HepG2 (cell line): ENCODE results near the gene C11orf86. TPM values are rescaled to one million over a fixed set of nuclear protein-coding genes. Genes with fewer than 3 reads are reported as not detected.

Experiments
- ATAD3A ChIP-seq: sonication (generic); formaldehyde crosslinking; IDR thresholded peaks from 2 replicates; pipeline ENCODE4 v1.4.0; 2020; ENCODE audit warnings: missing genetic modification reagents
- CAMTA2 ChIP-seq: sonication (generic); formaldehyde crosslinking; IDR thresholded peaks from 2 replicates; pipeline ENCODE4 v1.4.0; 2020; ENCODE audit warnings: mild to moderate bottlenecking, missing genetic modification reagents, borderline replicate concordance
- CREBL2 ChIP-seq: sonication (generic); formaldehyde crosslinking; IDR thresholded peaks from 2 replicates; pipeline ENCODE4 v1.8.1; 2023; ENCODE audit warnings: missing genetic modification reagents, mild to moderate bottlenecking, borderline replicate concordance
- E2F2 ChIP-seq: sonication (generic); formaldehyde crosslinking; IDR thresholded peaks from 2 replicates; pipeline ENCODE4 v1.4.0; 2020; ENCODE audit warnings: missing genetic modification reagents, borderline replicate concordance
- ERF ChIP-seq: IDR thresholded peaks from 2 replicates; pipeline ENCODE4 v1.6.1; 2018; ENCODE audit warnings: missing biosample characterization, missing genetic modification reagents
- GATAD1 ChIP-seq: IDR thresholded peaks from 2 replicates; pipeline ENCODE4 v1.6.1; 2016; ENCODE audit warnings: missing genetic modification reagents, missing compliant biosample characterization
- HES4 ChIP-seq: sonication (generic); formaldehyde crosslinking; IDR thresholded peaks from 2 replicates; pipeline ENCODE4 v1.9.0; 2021; ENCODE audit warnings: mild to moderate bottlenecking, missing genetic modification reagents, borderline replicate concordance
- MZF1 ChIP-seq: sonication (generic); formaldehyde crosslinking; IDR thresholded peaks from 2 replicates; pipeline ENCODE4 v1.8.1; 2023; ENCODE audit warnings: mild to moderate bottlenecking, missing genetic modification reagents, borderline replicate concordance
- NCOA2 ChIP-seq: sonication (generic); formaldehyde crosslinking; IDR thresholded peaks from 2 replicates; pipeline ENCODE4 v1.8.0; 2022; ENCODE audit warnings: inconsistent platforms
- NFYB ChIP-seq: sonication (generic); formaldehyde crosslinking; IDR thresholded peaks from 2 replicates; pipeline ENCODE4 v1.4.0; 2020; ENCODE audit warnings: missing genetic modification reagents
- NR0B2 ChIP-seq: sonication (generic); formaldehyde crosslinking; IDR thresholded peaks from 2 replicates; pipeline ENCODE4 v1.4.0; 2020; ENCODE audit warnings: mild to moderate bottlenecking, missing genetic modification reagents
- POLR2AphosphoS2 ChIP-seq: IDR thresholded peaks from 2 replicates; pipeline ENCODE4 v1.6.1; 2011; ENCODE audit warnings: low read depth, low read length, improper control_type of control experiment
- SALL1 ChIP-seq: sonication (generic); formaldehyde crosslinking; IDR thresholded peaks from 2 replicates; pipeline ENCODE4 v1.8.0; 2022; ENCODE audit warnings: mild to moderate bottlenecking, missing genetic modification reagents
- ZBTB20 ChIP-seq: sonication (generic); formaldehyde crosslinking; IDR thresholded peaks from 2 replicates; pipeline ENCODE4 v1.8.1; 2023; ENCODE audit warnings: missing genetic modification reagents, low read depth, mild to moderate bottlenecking, borderline replicate concordance
- ZNF224 ChIP-seq: sonication (generic); formaldehyde crosslinking; IDR thresholded peaks from 2 replicates; pipeline ENCODE4 v1.5.0; 2020; ENCODE audit warnings: mild to moderate bottlenecking, missing genetic modification reagents
- polyA plus RNA-seq, 8 experiments: library from polyadenylated mRNA; depleted of rRNA in 3 of 8; stranded (reverse) in 7 of 8; unstranded in 1 of 8; fragments of >200 nt; fragmentation: Illumina TruSeq in 4 of 8; extraction: Trizol in 4 of 8; gene quantifications; 2 replicates each; pipeline versions ENCODE4 v1.2.1 to v1.2.3, GENCODE V29; 2011 to 2016; ENCODE audit warnings: low read depth in 4 of 8, missing spikeins in 1 of 8, mixed read lengths in 1 of 8; ENCODE audit not compliant: insufficient read depth in 1 of 8
- total RNA-seq, 5 experiments: library from RNA; depleted of rRNA; stranded (reverse); fragments of >200 nt; fragmentation: Illumina TruSeq; extraction: Trizol; gene quantifications; 2 replicates each; pipeline ENCODE4 v1.2.3, GENCODE V29; 2016; ENCODE audit warnings: low read depth in 1 of 5
- TF ChIP-seq, protein P1 (sequence below): sonication (generic); formaldehyde crosslinking; IDR thresholded peaks from 2 replicates; pipeline ENCODE4 v1.4.0; 2020; ENCODE audit warnings: missing genetic modification reagents, borderline replicate concordance
- TF ChIP-seq, protein P2 (sequence below): sonication (generic); formaldehyde crosslinking; IDR thresholded peaks from 2 replicates; pipeline ENCODE4 v1.4.0; 2020; ENCODE audit warnings: missing genetic modification reagents, borderline replicate concordance
- TF ChIP-seq, protein P3 (sequence below): sonication (generic); formaldehyde crosslinking; IDR thresholded peaks from 2 replicates; pipeline ENCODE4 v1.4.0; 2020; ENCODE audit warnings: mild to moderate bottlenecking, missing genetic modification reagents, borderline replicate concordance

The C11orf86 gene
- total and polyA plus RNA-seq, 2 of the 13 experiments (the other 11 are each of a cell fraction or from before 2014, with no cell fraction given), result 0.11 to 0.18 TPM

GRCh38 chr11:66970807-66971442 lies 4.2 kb upstream of the C11orf86 start (continued):
- peak; percentile 77; the same call in 1 of the 2 replicates for TF ChIP-seq ZBTB20
- TF ChIP-seq ZNF224 (CRISPR knock-in tag), result no peak
- no peak for TF ChIP-seq HES4 (CRISPR knock-in tag)
- TF ChIP-seq CAMTA2 (CRISPR knock-in tag), result no peak
- peak; percentile 63; the same call in 1 of the 2 replicates for TF ChIP-seq GATAD1 (CRISPR knock-in tag)
- peak; percentile 83; the same call in 1 of the 2 replicates for TF ChIP-seq MZF1 (CRISPR knock-in tag)
- TF ChIP-seq, protein P1, sequence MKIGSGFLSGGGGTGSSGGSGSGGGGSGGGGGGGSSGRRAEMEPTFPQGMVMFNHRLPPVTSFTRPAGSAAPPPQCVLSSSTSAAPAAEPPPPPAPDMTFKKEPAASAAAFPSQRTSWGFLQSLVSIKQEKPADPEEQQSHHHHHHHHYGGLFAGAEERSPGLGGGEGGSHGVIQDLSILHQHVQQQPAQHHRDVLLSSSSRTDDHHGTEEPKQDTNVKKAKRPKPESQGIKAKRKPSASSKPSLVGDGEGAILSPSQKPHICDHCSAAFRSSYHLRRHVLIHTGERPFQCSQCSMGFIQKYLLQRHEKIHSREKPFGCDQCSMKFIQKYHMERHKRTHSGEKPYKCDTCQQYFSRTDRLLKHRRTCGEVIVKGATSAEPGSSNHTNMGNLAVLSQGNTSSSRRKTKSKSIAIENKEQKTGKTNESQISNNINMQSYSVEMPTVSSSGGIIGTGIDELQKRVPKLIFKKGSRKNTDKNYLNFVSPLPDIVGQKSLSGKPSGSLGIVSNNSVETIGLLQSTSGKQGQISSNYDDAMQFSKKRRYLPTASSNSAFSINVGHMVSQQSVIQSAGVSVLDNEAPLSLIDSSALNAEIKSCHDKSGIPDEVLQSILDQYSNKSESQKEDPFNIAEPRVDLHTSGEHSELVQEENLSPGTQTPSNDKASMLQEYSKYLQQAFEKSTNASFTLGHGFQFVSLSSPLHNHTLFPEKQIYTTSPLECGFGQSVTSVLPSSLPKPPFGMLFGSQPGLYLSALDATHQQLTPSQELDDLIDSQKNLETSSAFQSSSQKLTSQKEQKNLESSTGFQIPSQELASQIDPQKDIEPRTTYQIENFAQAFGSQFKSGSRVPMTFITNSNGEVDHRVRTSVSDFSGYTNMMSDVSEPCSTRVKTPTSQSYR (CRISPR knock-in tag), result peak; percentile 19; the same call in 1 of the 2 replicates
- TF ChIP-seq, protein P2, sequence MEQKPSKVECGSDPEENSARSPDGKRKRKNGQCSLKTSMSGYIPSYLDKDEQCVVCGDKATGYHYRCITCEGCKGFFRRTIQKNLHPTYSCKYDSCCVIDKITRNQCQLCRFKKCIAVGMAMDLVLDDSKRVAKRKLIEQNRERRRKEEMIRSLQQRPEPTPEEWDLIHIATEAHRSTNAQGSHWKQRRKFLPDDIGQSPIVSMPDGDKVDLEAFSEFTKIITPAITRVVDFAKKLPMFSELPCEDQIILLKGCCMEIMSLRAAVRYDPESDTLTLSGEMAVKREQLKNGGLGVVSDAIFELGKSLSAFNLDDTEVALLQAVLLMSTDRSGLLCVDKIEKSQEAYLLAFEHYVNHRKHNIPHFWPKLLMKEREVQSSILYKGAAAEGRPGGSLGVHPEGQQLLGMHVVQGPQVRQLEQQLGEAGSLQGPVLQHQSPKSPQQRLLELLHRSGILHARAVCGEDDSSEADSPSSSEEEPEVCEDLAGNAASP (CRISPR knock-in tag), result peak; percentile 86; the same call in 1 of the 2 replicates
- no peak for TF ChIP-seq ATAD3A (CRISPR knock-in tag)
- TF ChIP-seq POLR2AphosphoS2, result no peak
- TF ChIP-seq NCOA2, result peak; percentile 86
- TF ChIP-seq E2F2 (CRISPR knock-in tag), result no peak
- TF ChIP-seq CREBL2 (CRISPR knock-in tag), result no peak
- no peak for TF ChIP-seq NR0B2 (CRISPR knock-in tag)
- peak; percentile 85 for TF ChIP-seq SALL1
- peak; percentile 88; the same call in 1 of the 2 replicates for TF ChIP-seq ERF
- TF ChIP-seq NFYB (CRISPR knock-in tag), result no peak
- TF ChIP-seq, protein P3, sequence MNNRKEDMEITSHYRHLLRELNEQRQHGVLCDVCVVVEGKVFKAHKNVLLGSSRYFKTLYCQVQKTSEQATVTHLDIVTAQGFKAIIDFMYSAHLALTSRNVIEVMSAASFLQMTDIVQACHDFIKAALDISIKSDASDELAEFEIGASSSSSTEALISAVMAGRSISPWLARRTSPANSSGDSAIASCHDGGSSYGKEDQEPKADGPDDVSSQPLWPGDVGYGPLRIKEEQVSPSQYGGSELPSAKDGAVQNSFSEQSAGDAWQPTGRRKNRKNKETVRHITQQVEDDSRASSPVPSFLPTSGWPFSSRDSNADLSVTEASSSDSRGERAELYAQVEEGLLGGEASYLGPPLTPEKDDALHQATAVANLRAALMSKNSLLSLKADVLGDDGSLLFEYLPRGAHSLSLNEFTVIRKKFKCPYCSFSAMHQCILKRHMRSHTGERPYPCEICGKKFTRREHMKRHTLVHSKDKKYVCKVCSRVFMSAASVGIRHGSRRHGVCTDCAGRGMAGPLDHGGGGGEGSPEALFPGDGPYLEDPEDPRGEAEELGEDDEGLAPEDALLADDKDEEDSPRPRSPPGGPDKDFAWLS (CRISPR knock-in tag), result no peak
